ENCODE results near the gene JAG2.

Gene JAG2

GRCh38 chr14:105131241-105131640 is 37.3 kb downstream of the JAG2 start:
- H3K4me3 ChIP-seq (replicated peaks; ENCODE audit: insufficient read depth, low read length) = no peak overlapping the region
- no peak for TF ChIP-seq CTCF (IDR thresholded peaks at IDR 0.05; ENCODE audit: insufficient read depth, low read length)
- no peak for TF ChIP-seq GABPA (IDR thresholded peaks at IDR 0.05; ENCODE audit: low read depth)
- no peak for TF ChIP-seq REST (IDR thresholded peaks at IDR 0.05; ENCODE audit: insufficient replicate concordance, low read depth)
- TF ChIP-seq SPI1 (IDR thresholded peaks at IDR 0.05; ENCODE audit: borderline replicate concordance, low read depth) = no peak
- no peak for TF ChIP-seq POLR2AphosphoS5 (IDR thresholded peaks at IDR 0.05; ENCODE audit: low read depth)
- H3K27me3 ChIP-seq (ENCODE audit: insufficient read depth, poor library complexity, severe bottlenecking) = no peaks in the 10 kb centered on the region
- DNase-seq (ENCODE audit: low read depth in 1 of 2, low spot score in 1 of 2) = no peak
- H3K27ac ChIP-seq (replicated peaks) = no peak overlapping the region

GRCh38 chr14:105128059-105128458 is 40.5 kb downstream of the JAG2 start:
- no peak for TF ChIP-seq POLR2AphosphoS5 (IDR thresholded peaks at IDR 0.05; ENCODE audit: low read depth)
- no peak for TF ChIP-seq GABPA (IDR thresholded peaks at IDR 0.05; ENCODE audit: low read depth)
- no peak for TF ChIP-seq SPI1 (IDR thresholded peaks at IDR 0.05; ENCODE audit: borderline replicate concordance, low read depth)
- no peak for TF ChIP-seq CTCF (IDR thresholded peaks at IDR 0.05; ENCODE audit: insufficient read depth, low read length)
- no peak for TF ChIP-seq REST (IDR thresholded peaks at IDR 0.05; ENCODE audit: insufficient replicate concordance, low read depth)
- H3K27me3 ChIP-seq (ENCODE audit: insufficient read depth, poor library complexity, severe bottlenecking) = peaks cover 9% of the 10 kb centered on the region
- no peak for DNase-seq (ENCODE audit: low read depth in 1 of 2, low spot score in 1 of 2)
- H3K27ac ChIP-seq (replicated peaks) = no peak overlapping the region
- no peak overlapping the region for H3K4me3 ChIP-seq (replicated peaks; ENCODE audit: insufficient read depth, low read length)

- no peak overlapping the region for H3K27ac ChIP-seq (replicated peaks)
- TF ChIP-seq REST (IDR thresholded peaks at IDR 0.05; ENCODE audit: insufficient replicate concordance, low read depth) (no peak), GABPA (IDR thresholded peaks at IDR 0.05; ENCODE audit: low read depth) (no peak), SPI1 (IDR thresholded peaks at IDR 0.05; ENCODE audit: borderline replicate concordance, low read depth) (no peak), POLR2AphosphoS5 (IDR thresholded peaks at IDR 0.05; ENCODE audit: low read depth) (no peak), CTCF (IDR thresholded peaks at IDR 0.05; ENCODE audit: insufficient read depth, low read length) (no peak)
- peaks cover 9% of the 10 kb centered on the region for H3K27me3 ChIP-seq (ENCODE audit: insufficient read depth, poor library complexity, severe bottlenecking)
- DNase-seq (ENCODE audit: low read depth in 1 of 2, low spot score in 1 of 2) = no peak
- no peak overlapping the region for H3K4me3 ChIP-seq (replicated peaks; ENCODE audit: insufficient read depth, low read length)
These were observed 41.6 kb downstream of the JAG2 start for GRCh38 chr14:105126981-105127329.

Measured in HL-60 (cell line).